ENCODE measurements around the gene SLC35D1. TPM values are rescaled to one million over a fixed set of nuclear protein-coding genes. Genes with fewer than 3 reads are reported as not detected.

SLC35D1 gene
- total RNA-seq, 4 donors from 2014 or later = 5.7 to 12.5 (median 10.5) TPM

DNA sequence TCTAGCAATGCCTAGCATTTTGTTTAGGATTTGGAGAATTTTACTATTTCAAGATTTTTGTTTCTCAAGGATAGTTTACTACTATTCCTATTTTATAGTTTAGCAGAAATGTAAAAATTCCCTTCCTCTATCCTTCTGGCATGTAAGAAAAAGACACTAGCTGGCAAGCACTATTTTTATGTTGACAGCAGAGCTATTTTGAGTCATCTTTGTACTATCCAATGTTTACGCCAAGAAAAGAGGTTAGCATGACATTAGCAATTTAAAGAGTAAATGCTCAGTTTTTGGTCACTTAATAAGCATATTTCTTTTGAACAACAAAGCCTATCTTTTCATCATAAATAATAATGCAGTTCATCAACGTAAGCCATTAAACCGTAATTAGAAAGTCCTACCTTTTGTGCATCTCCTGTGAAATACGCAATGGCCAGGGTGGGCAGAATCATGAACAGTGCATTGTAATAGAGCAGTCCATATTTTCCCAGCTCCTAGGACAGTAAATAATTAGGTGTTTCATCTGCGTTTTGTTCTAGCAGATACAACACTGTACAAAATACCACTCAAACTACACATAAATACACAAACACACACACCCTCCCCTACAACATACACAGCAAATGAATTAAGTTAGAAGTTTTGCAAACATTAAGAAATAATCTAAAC is 12.0 kb downstream of the SLC35D1 start:
- no peak for TF ChIP-seq POLR2A (IDR thresholded peaks at IDR 0.05)
- Histone ChIP-seq H3K4me1 (peaks cover 0 to 7% (median 0%) of the 10 kb centered on the region in 3 donors), H3K36me3 (peaks cover 0 to 98% (median 4%) of the 10 kb centered on the region in 3 donors), H3K27ac (no peak overlapping the region), H3K4me3 (no peak overlapping the region), H3K9me3 (no peaks in the 10 kb centered on the region), H3K27me3 (no peaks in the 10 kb centered on the region)
- WGBS, 2 donors = 80 to 81% methylated on average over 5 of the region's 5 CpGs
- intact Hi-C loops (cut with DNase I) = no loop called here
- DNase-seq = no peak

DNA sequence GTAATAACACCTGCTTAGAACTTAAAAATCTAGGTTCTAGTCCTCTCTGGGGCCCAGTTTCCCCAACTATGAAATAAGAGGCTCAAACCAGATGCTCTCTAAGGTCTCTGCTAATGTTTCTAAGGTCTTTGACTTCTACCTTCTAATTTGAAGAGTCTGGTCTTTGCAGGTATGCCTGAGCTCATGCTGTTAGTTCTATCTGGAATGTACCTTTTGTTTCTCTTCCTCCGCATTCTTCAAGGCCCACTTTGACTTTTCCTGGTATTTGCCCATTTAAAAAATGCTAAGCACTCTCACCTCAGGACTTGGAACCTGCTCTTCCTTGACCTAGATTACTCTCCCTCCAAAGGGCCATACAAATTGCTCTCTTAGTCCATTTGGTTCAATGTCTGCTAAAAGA is 13.5 kb downstream of the SLC35D1 start:
- TF ChIP-seq POLR2A (IDR thresholded peaks at IDR 0.05) = no peak
- TF ChIP-seq, protein P1, sequence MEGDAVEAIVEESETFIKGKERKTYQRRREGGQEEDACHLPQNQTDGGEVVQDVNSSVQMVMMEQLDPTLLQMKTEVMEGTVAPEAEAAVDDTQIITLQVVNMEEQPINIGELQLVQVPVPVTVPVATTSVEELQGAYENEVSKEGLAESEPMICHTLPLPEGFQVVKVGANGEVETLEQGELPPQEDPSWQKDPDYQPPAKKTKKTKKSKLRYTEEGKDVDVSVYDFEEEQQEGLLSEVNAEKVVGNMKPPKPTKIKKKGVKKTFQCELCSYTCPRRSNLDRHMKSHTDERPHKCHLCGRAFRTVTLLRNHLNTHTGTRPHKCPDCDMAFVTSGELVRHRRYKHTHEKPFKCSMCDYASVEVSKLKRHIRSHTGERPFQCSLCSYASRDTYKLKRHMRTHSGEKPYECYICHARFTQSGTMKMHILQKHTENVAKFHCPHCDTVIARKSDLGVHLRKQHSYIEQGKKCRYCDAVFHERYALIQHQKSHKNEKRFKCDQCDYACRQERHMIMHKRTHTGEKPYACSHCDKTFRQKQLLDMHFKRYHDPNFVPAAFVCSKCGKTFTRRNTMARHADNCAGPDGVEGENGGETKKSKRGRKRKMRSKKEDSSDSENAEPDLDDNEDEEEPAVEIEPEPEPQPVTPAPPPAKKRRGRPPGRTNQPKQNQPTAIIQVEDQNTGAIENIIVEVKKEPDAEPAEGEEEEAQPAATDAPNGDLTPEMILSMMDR (IDR thresholded peaks at IDR 0.05) = no peak
- Histone ChIP-seq H3K36me3 (peaks cover 0 to 98% (median 4%) of the 10 kb centered on the region in 3 donors), H3K27ac (no peak overlapping the region), H3K4me1 (peaks cover 0 to 7% (median 0%) of the 10 kb centered on the region in 3 donors), H3K9me3 (no peaks in the 10 kb centered on the region), H3K4me3 (no peak overlapping the region), H3K27me3 (no peaks in the 10 kb centered on the region)
- WGBS, 2 donors = 100% methylated on average over 1 of the region's 1 CpG
- DNase-seq = no peak
- intact Hi-C loops (cut with DNase I) = no loop called here

DNA sequence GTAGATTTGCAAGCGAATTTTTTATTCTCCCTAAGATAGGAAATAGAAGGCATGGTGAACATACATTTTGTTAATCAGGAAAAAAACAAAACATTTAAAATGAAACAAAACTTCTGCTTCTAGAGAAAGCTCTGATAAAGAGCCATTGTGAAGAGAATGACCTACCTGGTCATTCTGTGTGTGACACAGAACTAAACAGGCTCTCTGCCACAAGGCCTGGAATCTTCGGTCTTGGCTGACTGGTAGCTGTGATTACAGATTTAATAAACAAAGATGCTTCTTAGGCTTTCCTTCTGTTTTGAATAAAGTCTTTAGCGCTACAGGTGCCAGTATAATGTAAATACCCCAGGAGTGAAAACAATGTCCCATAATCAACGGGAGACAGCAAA is 22.1 kb downstream of the SLC35D1 start:
- H3K4me1 ChIP-seq = no peaks in the 10 kb centered on the region
- DNase-seq = no peak
- peaks cover 0 to 33% (median 0%) of the 10 kb centered on the region in 3 donors for H3K36me3 ChIP-seq
- H3K9me3 ChIP-seq = no peaks in the 10 kb centered on the region
- intact Hi-C loops (cut with DNase I) = no loop called here
- WGBS, 2 donors = 86 to 87% methylated on average over 4 of the region's 4 CpGs
- H3K27me3 ChIP-seq = no peaks in the 10 kb centered on the region
- H3K4me3 ChIP-seq = no peak overlapping the region
- TF ChIP-seq, protein P1 (IDR thresholded peaks at IDR 0.05) = no peak
- no peak for TF ChIP-seq POLR2A (IDR thresholded peaks at IDR 0.05)
- H3K27ac ChIP-seq = no peak overlapping the region

DNA sequence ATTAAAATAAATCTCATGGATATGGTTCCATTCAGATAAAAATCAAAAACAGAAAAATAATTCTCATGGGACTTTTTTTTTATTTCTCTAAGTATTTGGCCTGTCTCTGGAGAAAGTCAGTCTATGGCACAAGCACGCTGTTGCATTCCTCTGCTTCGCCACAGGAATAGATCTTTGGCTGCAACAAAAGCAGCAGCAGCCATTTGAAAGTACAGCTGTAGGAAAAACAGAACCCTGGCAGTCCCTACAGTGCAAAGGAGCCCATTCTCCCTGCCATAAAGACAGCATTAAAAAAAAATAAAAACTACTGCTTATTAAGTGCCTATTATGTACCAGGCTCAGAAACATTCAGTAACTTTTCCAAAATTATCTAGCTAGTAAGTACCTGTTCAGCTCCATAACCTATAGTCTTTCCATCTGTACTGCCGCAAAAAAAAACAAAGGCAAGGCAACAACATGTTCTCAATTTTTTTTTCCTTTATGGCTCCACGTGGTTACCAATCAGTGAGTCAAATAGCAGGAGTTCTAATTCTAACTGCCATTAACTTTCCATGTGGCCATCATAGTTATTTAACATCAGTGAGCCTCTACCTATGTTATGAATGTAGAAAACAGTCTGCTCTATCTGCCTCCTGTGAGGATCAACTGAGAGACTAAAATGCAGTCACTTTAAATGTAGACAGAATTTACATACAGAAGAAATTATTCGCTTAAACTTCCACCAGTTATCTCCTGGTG is 22.7 kb downstream of the SLC35D1 start:
- H3K9me3 ChIP-seq = no peaks in the 10 kb centered on the region
- intact Hi-C loops (cut with DNase I) = no loop called here
- TF ChIP-seq, protein P1 (IDR thresholded peaks at IDR 0.05) = no peak
- no peak for TF ChIP-seq POLR2A (IDR thresholded peaks at IDR 0.05)
- no peaks in the 10 kb centered on the region for H3K27me3 ChIP-seq
- peaks cover 0 to 32% (median 0%) of the 10 kb centered on the region in 3 donors for H3K36me3 ChIP-seq
- no peak for DNase-seq
- H3K4me1 ChIP-seq = no peaks in the 10 kb centered on the region
- no peak overlapping the region for H3K4me3 ChIP-seq
- no peak overlapping the region for H3K27ac ChIP-seq
- 74 to 84% methylated on average over 5 of the region's 5 CpGs for WGBS, 2 donors

DNA sequence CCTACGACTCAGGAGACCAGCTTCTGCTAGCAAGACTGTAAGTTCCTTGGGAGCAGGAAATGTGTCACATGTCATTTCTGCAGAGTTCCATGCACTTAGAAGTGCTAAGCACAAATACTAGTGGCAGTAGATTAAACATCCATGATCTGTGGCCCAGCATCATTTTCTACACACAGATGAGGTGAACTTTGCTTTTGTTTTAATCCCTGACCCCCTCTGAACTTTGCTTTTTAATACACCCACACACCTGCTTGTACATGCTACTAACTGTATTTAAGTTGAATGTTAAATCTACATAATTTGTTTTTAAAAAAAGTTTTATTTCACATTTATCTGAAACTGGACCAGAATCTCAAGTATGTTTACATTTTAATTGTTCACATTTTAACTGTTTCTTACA is 24.5 kb downstream of the SLC35D1 start:
- Histone ChIP-seq H3K27me3 (no peaks in the 10 kb centered on the region), H3K4me3 (no peak overlapping the region), H3K9me3 (no peaks in the 10 kb centered on the region), H3K4me1 (no peaks in the 10 kb centered on the region), H3K27ac (no peak overlapping the region), H3K36me3 (peaks cover 0 to 40% (median 0%) of the 10 kb centered on the region in 3 donors)
- no peak for DNase-seq
- WGBS, 2 donors = 88 to 100% methylated on average over 1 of the region's 1 CpG
- intact Hi-C loops (cut with DNase I) = no loop called here
- no peak for TF ChIP-seq POLR2A (IDR thresholded peaks at IDR 0.05)
- TF ChIP-seq, protein P1 (IDR thresholded peaks at IDR 0.05) = no peak
